ENCODE data around the gene ZMYND8. TPM values are rescaled to one million over a fixed set of nuclear protein-coding genes. Genes with fewer than 3 reads are reported as not detected.
A peak's percentile ranks its signal among the peaks of the same experiment; 100 is the strongest.

Gene ZMYND8
- polyA plus RNA-seq, 3 donors = 1.4 to 13.8 (median 5.8) TPM

DNA sequence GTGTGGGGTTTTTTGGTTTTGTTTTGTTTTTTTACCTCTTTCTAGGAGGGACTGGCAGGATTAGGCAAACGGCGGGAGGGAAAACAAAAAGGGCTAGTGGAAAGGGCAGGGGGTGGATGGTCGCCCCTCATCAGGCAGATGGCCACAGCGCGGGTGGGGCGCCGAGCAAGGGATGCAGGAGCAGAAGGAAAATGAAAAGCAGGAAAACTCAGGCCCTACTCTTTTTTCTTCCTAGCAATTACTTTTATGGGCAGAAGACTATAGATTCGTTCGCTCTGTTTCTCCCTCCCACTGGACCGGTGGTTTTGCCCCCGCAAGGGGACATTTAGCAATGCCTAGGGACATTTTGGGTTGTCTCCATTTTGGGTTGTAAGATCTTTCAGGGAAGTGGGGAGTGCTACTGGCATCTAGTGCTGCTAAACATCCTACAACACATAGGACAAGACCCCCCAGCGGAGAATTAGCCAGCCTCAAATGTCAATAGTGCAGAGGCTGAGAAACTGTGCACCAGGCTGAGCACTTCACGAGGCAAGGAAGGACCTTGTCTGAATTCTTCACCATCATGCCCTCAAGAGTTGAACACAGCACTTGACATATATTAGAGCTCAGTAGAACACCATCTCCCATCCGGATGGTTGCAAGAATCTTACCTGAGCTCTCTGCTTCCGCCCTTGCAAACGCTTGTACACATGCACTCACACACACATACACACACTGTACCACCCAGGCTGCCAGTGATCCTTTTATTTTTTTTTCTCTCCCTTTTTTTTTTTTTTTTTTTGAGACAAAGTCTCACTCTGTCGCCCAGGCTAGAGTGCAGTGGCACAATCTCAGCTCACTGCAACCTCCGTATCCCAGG is 4.8 kb upstream of the ZMYND8 start:
- H3K4me3 Mint-ChIP-seq = peak overlapping the region; percentile 80 to 86
- H3K27me3 ChIP-seq (ENCODE audit: control insufficient read depth in 2 of 2, insufficient read depth in 2 of 2, low read length in 2 of 2) = no peaks in the 10 kb centered on the region
- H2AFZ ChIP-seq (ENCODE audit: insufficient read depth, low read depth, low read length, poor library complexity, severe bottlenecking) = peak overlapping the region; percentile 84
- peak overlapping the region; percentile 94 to 98 (median 97) for H3K27ac Mint-ChIP-seq
- peak overlapping the region; percentile 63 for H3K9ac ChIP-seq (ENCODE audit: insufficient read depth, low read length, poor library complexity, severe bottlenecking)
- intact Hi-C loops (cut with micrococcal nuclease) = loop anchor here in 1 of 2 donors (5.0 kb wide), 1 partner anchor 44 kb away; no protein-coding TSS in a partner anchor
- H3K4me1 Mint-ChIP-seq = peaks cover 64% of the 10 kb centered on the region
- peak overlapping the region in 2 of 3 experiments; percentile 0 to 60 for H3K4me3 ChIP-seq (replicated peaks in 1 of 3; ENCODE audit: low read depth in 2 of 3, low read length in 3 of 3)
- H3K9me3 Mint-ChIP-seq = no peaks in the 10 kb centered on the region
- peaks cover 61% of the 10 kb centered on the region in 2 donors for H3K4me1 ChIP-seq (ENCODE audit: control insufficient read depth in 1 of 2, insufficient read depth in 2 of 2, low read length in 2 of 2)
- peak overlapping the region; percentile 71 for H3K4me2 ChIP-seq (replicated peaks; ENCODE audit: extremely low read depth, low read length, poor library complexity, severe bottlenecking)
- no peaks in the 10 kb centered on the region for H3K36me3 ChIP-seq (replicated peaks in 1 of 2; ENCODE audit: control insufficient read depth in 1 of 2, insufficient read depth in 2 of 2, low read length in 2 of 2)
- TF ChIP-seq, protein P1, sequence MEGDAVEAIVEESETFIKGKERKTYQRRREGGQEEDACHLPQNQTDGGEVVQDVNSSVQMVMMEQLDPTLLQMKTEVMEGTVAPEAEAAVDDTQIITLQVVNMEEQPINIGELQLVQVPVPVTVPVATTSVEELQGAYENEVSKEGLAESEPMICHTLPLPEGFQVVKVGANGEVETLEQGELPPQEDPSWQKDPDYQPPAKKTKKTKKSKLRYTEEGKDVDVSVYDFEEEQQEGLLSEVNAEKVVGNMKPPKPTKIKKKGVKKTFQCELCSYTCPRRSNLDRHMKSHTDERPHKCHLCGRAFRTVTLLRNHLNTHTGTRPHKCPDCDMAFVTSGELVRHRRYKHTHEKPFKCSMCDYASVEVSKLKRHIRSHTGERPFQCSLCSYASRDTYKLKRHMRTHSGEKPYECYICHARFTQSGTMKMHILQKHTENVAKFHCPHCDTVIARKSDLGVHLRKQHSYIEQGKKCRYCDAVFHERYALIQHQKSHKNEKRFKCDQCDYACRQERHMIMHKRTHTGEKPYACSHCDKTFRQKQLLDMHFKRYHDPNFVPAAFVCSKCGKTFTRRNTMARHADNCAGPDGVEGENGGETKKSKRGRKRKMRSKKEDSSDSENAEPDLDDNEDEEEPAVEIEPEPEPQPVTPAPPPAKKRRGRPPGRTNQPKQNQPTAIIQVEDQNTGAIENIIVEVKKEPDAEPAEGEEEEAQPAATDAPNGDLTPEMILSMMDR (IDR thresholded peaks at IDR 0.05) = no peak
- peaks cover 5% of the 10 kb centered on the region in 2 donors for H3K36me3 Mint-ChIP-seq
- no peak for DNase-seq
- H3K27me3 Mint-ChIP-seq (ENCODE audit: low read depth in 3 of 3) = peaks cover 0 to 1% (median 0%) of the 10 kb centered on the region in 3 donors
- peak overlapping the region; percentile 78 to 96 for H3K27ac ChIP-seq (ENCODE audit: low read depth in 1 of 2, low read length in 2 of 2)
- H3K9me3 ChIP-seq (replicated peaks in 1 of 2; ENCODE audit: control insufficient read depth in 1 of 2, insufficient read depth in 1 of 2, low read length in 2 of 2) = no peaks in the 10 kb centered on the region
- H4K20me1 ChIP-seq (ENCODE audit: insufficient read depth, low read length) = no peaks in the 10 kb centered on the region
- WGBS (ENCODE audit: insufficient coverage) = 31% methylated on average over 7 of the region's 18 CpGs
- H3K79me2 ChIP-seq (ENCODE audit: insufficient read depth, low read length) = peaks cover 2% of the 10 kb centered on the region

DNA sequence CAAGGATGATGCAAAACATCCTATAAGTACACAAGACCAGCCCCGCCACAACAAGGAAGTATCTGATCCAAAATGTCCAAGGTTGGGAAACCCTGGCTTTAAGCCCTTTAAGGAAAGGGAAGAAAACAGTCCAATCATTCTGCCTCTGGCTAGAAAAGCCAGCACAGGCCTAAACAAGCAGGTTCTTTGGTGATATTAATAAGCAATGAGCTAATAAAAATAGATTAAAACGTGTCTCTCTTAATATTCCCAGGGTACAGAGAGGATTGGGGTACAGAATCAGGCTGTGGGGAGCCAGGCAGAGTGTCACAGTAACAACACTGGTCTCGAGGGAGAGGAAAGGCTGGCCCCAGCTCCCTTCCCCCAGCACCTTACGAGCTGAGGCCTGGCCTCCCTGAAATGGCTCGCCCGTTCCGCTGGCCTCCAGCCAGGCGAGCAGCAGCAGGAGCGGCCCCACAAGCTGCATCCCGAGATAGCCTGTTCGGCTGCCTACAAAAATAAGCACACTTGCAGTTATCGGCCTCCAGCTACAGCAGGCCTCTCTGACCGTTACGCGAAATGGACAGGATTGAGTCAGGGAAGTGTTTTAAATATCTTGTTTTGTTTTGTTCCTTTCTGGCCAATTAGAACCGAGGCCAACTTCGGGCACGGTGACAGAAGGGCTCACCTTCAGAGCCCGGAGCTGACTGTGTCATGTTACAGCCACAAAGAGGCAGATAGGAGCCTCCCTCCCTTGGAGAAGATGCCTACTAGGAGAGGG is 4.0 kb upstream of the ZMYND8 start:
- peak; percentile 65 to 94 (median 89) for DNase-seq
- Histone ChIP-seq H3K4me3 (replicated peaks in 1 of 3; ENCODE audit: low read depth in 2 of 3, low read length in 3 of 3) (peak overlapping the region in 2 of 3 experiments; percentile 0 to 60), H3K4me2 (replicated peaks; ENCODE audit: extremely low read depth, low read length, poor library complexity, severe bottlenecking) (peak overlapping the region; percentile 71), H3K79me2 (ENCODE audit: insufficient read depth, low read length) (peaks cover 11% of the 10 kb centered on the region), H3K9ac (ENCODE audit: insufficient read depth, low read length, poor library complexity, severe bottlenecking) (peak overlapping the region; percentile 63), H2AFZ (ENCODE audit: insufficient read depth, low read depth, low read length, poor library complexity, severe bottlenecking) (peak overlapping the region; percentile 84), H3K27ac (ENCODE audit: low read depth in 1 of 2, low read length in 2 of 2) (peak overlapping the region; percentile 78 to 96), H4K20me1 (ENCODE audit: insufficient read depth, low read length) (no peaks in the 10 kb centered on the region), H3K36me3 (replicated peaks in 1 of 2; ENCODE audit: control insufficient read depth in 1 of 2, insufficient read depth in 2 of 2, low read length in 2 of 2) (no peaks in the 10 kb centered on the region), H3K27me3 (ENCODE audit: control insufficient read depth in 2 of 2, insufficient read depth in 2 of 2, low read length in 2 of 2) (no peaks in the 10 kb centered on the region), H3K4me1 (ENCODE audit: control insufficient read depth in 1 of 2, insufficient read depth in 2 of 2, low read length in 2 of 2) (peaks cover 69% of the 10 kb centered on the region in 2 donors), H3K9me3 (replicated peaks in 1 of 2; ENCODE audit: control insufficient read depth in 1 of 2, insufficient read depth in 1 of 2, low read length in 2 of 2) (no peaks in the 10 kb centered on the region)
- Mint-ChIP-seq H3K27ac (peak overlapping the region; percentile 94 to 98 (median 97)), H3K4me3 (peak overlapping the region; percentile 80 to 86), H3K4me1 (peaks cover 69% of the 10 kb centered on the region), H3K9me3 (no peaks in the 10 kb centered on the region), H3K36me3 (peaks cover 5% of the 10 kb centered on the region in 2 donors), H3K27me3 (ENCODE audit: low read depth in 3 of 3) (peaks cover 0 to 1% (median 0%) of the 10 kb centered on the region in 3 donors)
- intact Hi-C loops (cut with micrococcal nuclease) = loop anchor here in 1 of 2 donors (5.0 kb wide), 1 partner anchor 43 kb away; no protein-coding TSS in a partner anchor
- TF ChIP-seq, protein P1 (IDR thresholded peaks at IDR 0.05) = no peak
- 3% methylated on average over 12 of the region's 19 CpGs for WGBS (ENCODE audit: insufficient coverage)

Measured in CD14-positive monocyte (primary cell).